Endometrium (tissue), 2 donors: ENCODE data around the gene USP36.

ENCODE experiments used
- FAIRE-seq: peaks from 2 replicates; lab custom pipeline; 2012; peaks lifted over from hg19 to GRCh38; lab: Jason Lieb, UNC
- donor health status: control.
- donor health status: control.

The USP36 gene

GRCh38 chr17:78815696-78816095 is 24.9 kb downstream of the USP36 start:
- FAIRE-seq, result no peak

DNA sequence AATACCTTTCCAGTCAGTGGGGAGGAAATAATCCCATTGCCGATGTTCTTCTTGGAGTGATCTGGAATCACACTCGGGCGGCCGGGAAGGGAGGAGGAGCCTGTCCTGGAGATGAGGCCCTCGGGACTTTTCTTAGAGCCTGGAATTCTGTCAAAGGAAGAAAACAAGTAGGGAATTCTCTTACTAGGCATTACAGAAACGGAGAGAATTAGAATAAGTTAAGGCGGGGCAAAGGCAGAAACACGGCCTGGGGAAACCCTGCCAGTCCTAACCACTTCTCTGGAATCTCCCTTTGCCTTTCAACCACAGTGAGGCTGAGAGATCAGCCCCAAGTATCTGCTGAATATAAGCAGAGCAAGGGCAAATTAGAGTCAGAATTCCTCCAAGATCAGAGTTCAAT is 27.8 kb downstream of the USP36 start:
- no peak for FAIRE-seq

- FAIRE-seq, result no peak
Measured at GRCh38 chr17:78808163-78808562, 32.5 kb downstream of the USP36 start.

- FAIRE-seq, result no peak
Measured at GRCh38 chr17:78806451-78806850, 34.2 kb downstream of the USP36 start.

- no peak for FAIRE-seq
Measured at GRCh38 chr17:78805301-78805700, 35.3 kb downstream of the USP36 start.

GRCh38 chr17:78804777-78805176 is 35.8 kb downstream of the USP36 start:
- FAIRE-seq, result no peak

DNA sequence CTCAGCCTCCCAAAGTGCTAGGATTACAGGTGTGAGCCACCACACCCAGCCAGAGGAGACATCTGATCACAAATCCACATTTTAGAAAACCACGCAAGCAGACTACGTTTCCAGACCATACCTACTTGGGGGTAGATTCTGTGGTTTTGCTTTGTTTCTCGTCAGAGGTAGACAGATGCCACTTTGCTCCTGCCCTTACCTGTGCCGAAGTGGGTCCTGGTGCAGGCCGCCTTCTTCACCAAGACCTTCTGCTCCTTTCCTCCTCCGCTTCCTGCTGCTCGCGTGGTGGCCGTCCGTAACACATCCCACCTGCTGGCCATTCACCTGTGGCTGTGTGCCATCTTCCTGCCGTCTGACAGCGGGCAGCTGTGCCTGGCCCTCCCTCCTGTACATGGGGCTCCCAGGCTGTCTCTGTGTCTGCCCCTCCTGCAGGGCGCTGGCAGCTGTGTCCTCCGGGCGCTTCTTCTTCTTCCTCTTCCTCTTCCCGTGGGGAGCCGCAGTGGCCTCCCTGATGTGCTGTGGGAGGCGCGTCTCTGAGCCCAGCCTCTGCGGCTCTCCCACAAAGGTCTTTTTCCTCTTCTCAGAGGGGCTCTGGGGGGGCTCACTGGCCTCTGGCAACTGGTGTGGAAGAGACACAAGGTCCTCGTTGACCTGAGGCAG is 37.3 kb downstream of the USP36 start:
- no peak for FAIRE-seq

DNA sequence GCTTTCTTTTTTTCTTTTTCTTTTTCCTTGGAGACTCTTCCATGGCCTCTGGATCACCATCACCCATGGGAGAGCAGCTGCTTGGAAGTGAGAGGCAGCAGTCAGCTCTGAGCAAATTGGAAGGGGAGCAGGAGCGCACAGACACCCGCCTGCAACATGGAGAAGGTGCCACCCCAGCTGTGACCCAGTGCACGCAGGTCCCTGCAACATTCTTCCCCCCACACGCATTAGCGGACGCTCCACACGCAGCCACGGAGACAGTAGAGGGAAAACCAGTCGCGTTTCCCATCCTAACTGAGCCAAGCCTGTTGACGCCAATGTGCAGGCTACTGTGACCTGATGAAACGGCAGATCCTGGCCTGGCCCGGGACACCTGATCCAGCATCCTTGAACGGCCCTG is 38.2 kb downstream of the USP36 start:
- FAIRE-seq, result no peak

- no peak for FAIRE-seq
Measured at GRCh38 chr17:78802008-78802407, 38.6 kb downstream of the USP36 start.

DNA sequence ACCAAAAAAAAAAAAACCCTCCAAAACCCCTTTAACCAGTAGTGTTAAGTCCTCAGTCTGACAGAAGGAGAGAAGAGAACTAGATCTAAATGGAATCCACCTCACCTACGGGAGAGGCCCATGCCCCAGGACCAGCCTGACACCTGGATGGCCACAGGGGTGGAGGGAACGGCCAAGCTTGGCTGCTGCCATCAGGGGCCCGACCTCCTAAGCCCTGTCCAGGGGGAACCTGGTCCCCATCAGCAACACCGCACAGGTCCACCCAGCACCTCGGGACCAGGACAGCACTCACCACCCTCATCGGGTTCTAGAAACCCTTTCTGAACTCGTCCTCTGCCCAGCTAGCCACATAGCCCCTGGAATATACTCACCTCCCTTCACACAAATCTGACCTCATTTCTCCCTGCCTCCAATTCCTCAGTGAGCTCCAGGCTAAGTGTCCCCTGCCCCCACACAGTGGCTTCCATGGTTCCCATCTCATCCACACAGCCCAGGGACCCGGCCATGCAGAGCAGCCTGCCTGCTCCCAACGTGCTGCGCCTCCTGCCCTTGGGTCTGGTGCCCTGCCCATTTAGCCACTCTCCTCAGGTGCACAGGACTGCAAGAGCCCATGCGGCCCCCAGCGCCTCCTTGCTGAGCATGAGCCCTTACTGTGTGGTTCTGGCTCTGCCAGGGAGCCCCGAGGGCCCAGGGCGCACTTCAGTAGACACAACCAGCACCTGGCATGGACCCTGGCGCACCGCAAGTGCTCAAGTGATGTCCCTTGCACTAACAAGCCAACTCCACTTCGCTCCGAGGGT is 40.3 kb downstream of the USP36 start:
- no peak for FAIRE-seq

- FAIRE-seq, result no peak
Measured at GRCh38 chr17:78798695-78799559, 41.7 kb downstream of the USP36 start.

- no peak for FAIRE-seq
Measured at GRCh38 chr17:78797691-78798585, 42.7 kb downstream of the USP36 start.

GRCh38 chr17:78797213-78797612 is 43.4 kb downstream of the USP36 start:
- no peak for FAIRE-seq

DNA sequence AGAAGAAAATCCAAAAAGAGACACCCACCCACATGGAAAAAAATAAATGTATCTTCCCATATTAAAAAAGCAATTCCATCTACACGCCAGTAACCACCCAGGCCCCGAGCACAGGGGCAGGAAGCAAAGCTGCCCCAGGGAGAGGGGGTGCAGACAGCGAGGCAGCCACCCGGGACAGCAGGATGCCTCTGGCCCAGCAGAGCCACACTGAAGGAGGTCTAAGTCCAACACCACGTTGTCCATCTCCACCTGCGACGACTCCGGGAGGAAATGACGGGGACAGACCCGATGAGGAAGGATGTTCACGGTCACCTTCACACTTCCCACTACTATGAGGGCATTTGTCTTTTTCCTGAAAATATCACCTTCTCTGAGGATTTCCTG is 44.1 kb downstream of the USP36 start:
- no peak for FAIRE-seq

GRCh38 chr17:78795861-78796516 is 44.6 kb downstream of the USP36 start:
- FAIRE-seq, result no peak

- FAIRE-seq, result no peak
Measured at GRCh38 chr17:78794864-78795640, 45.6 kb downstream of the USP36 start.

GRCh38 chr17:78794399-78794798 is 46.2 kb downstream of the USP36 start:
- no peak for FAIRE-seq

GRCh38 chr17:78793968-78794367 is 46.6 kb downstream of the USP36 start:
- no peak for FAIRE-seq

DNA sequence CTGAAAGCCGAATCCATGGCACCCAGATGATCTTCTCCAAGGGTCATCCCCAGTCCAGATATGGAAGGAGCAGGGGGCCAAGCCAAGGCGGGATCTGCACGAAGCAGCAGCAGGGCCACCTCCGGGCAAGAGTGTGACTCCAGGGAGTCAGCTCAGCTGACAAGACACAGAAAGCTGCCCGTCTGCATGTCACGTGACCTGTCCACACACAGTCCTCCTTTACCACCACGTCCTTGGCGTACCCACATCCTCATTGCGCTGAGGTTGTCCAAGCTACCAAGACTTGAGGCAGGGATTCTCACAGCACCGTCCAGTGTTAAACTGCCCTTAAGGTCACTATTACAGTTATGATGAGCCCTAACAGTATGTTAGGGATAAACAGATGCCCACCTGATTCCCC is 47.2 kb downstream of the USP36 start:
- FAIRE-seq, result no peak
